CD8-positive, alpha-beta memory T cell (primary cell): ENCODE measurements around the gene ITGA7. TPM values are rescaled to one million over a fixed set of nuclear protein-coding genes. Genes with fewer than 3 reads are reported as not detected.

Experiments used
- CTCF ChIA-PET: fragments of 350-600 bp; sonication (Branson Sonifier 250); formaldehyde crosslinking; loops from one replicate; lab custom pipeline; 2021; ENCODE audit warnings: antibody characterized with exemption; lab: Charles Lee
- POLR2A ChIA-PET: fragments of 350-600 bp; sonication (Branson Sonifier 250); formaldehyde crosslinking; loops from one replicate; lab custom pipeline; 2021; ENCODE audit warnings: antibody characterized with exemption; lab: Charles Lee
- DNase-seq, 5 donors: peaks; one replicate each; pipeline versions ENCODE4 v3.0.0 to v3.0.0-alpha.2; 2020 to 2022; ENCODE audit warnings: mixed read lengths in 1 of 5
- H3K27ac ChIP-seq: one replicate; pipeline ENCODE4 v1.7.0; 2013; ENCODE audit warnings: low read depth, mild to moderate bottlenecking, low read length, moderate library complexity
- H3K27me3 ChIP-seq: 2 replicates; pipeline ENCODE4 v1.7.0; 2013; ENCODE audit warnings: low read length, mild to moderate bottlenecking; ENCODE audit not compliant: insufficient read depth, poor library complexity, severe bottlenecking
- H3K36me3 ChIP-seq: 2 replicates; pipeline ENCODE4 v1.7.0; 2013; ENCODE audit warnings: mild to moderate bottlenecking, low read length, moderate library complexity; ENCODE audit not compliant: insufficient read depth
- H3K4me1 ChIP-seq: 2 replicates; pipeline ENCODE4 v1.7.0; 2013; ENCODE audit warnings: mild to moderate bottlenecking, low read length, moderate library complexity; ENCODE audit not compliant: insufficient read depth
- H3K4me3 ChIP-seq: 2 replicates; pipeline ENCODE4 v1.7.0; 2013; ENCODE audit warnings: mild to moderate bottlenecking, low read length
- H3K9me3 ChIP-seq: 2 replicates; pipeline ENCODE4 v1.7.0; 2013; ENCODE audit warnings: mild to moderate bottlenecking, low read length
- H3K27ac Mint-ChIP-seq, 8 donors: one replicate each; pipeline ENCODE4 v1.8.0; 2020 to 2021; ENCODE audit warnings: mixed read lengths in 8 of 8, mild to moderate bottlenecking in 6 of 8, inconsistent platforms in 3 of 8, moderate library complexity in 3 of 8
- H3K27me3 Mint-ChIP-seq, 2 donors: one replicate each; pipeline ENCODE4 v1.8.0; 2020 to 2021; ENCODE audit warnings: mixed read lengths in 2 of 2, mild to moderate bottlenecking in 1 of 2, moderate library complexity in 1 of 2
- H3K36me3 Mint-ChIP-seq, 3 donors: one replicate each; pipeline ENCODE4 v1.8.0; 2020 to 2021; ENCODE audit warnings: mixed read lengths in 3 of 3, inconsistent platforms in 1 of 3, mild to moderate bottlenecking in 1 of 3
- H3K4me1 Mint-ChIP-seq, 3 donors: one replicate each; pipeline ENCODE4 v1.8.0; 2020 to 2021; ENCODE audit warnings: mixed read lengths in 3 of 3, inconsistent platforms in 1 of 3, mild to moderate bottlenecking in 1 of 3
- H3K4me3 Mint-ChIP-seq, 7 donors: one replicate each; pipeline ENCODE4 v1.8.0; 2020 to 2021; ENCODE audit warnings: mixed read lengths in 7 of 7, mild to moderate bottlenecking in 6 of 7, moderate library complexity in 4 of 7, inconsistent platforms in 2 of 7
- H3K9me3 Mint-ChIP-seq, 5 donors: one replicate each; pipeline ENCODE4 v1.8.0; 2020 to 2022; ENCODE audit warnings: mixed read lengths in 5 of 5, mild to moderate bottlenecking in 3 of 5, moderate library complexity in 2 of 5, inconsistent platforms in 1 of 5
- polyA plus RNA-seq: library from polyadenylated mRNA; unstranded; fragments of 300-500 nt; fragmentation: Illumina TruSeq; gene quantifications from one replicate; pipeline ENCODE4 v1.2.3, GENCODE V29; 2021
- total RNA-seq, 2 experiments: library from RNA; stranded (reverse); gene quantifications; one replicate each; pipeline ENCODE4 v1.2.3, GENCODE V29; 2021

Gene ITGA7
- total and polyA plus RNA-seq, 3 experiments from 2014 or later, result 0.36 to 3.1 (median 2.7) TPM

- Histone ChIP-seq H3K9me3 (no peaks in the 10 kb centered on the region), H3K27me3 (no peaks in the 10 kb centered on the region), H3K36me3 (no peaks in the 10 kb centered on the region), H3K4me1 (peaks cover 34% of the 10 kb centered on the region), H3K4me3 (no peak overlapping the region), H3K27ac (peak overlapping the region; percentile 83)
- peaks cover 0 to 39% (median 6%) of the 10 kb centered on the region in 3 donors for H3K36me3 Mint-ChIP-seq
- peaks cover 37 to 46% (median 40%) of the 10 kb centered on the region in 3 donors for H3K4me1 Mint-ChIP-seq
- ChIA-PET CTCF (interaction anchor here (0.9 to 1.3 kb wide), 2 partner anchors 10 to 11 kb away, joined by 3 read pairs; no protein-coding TSS in a partner anchor), POLR2A (no interaction called here)
- DNase-seq, result no peak
- H3K27ac Mint-ChIP-seq, result peak overlapping the region; percentile 58 to 93 (median 88)
- H3K9me3 Mint-ChIP-seq, result no peaks in the 10 kb centered on the region
- no peaks in the 10 kb centered on the region for H3K27me3 Mint-ChIP-seq
- peak overlapping the region; percentile 66 to 95 (median 83) for H3K4me3 Mint-ChIP-seq
These were observed 19.3 kb upstream of the ITGA7 start for GRCh38 chr12:55726971-55727370.

DNA sequence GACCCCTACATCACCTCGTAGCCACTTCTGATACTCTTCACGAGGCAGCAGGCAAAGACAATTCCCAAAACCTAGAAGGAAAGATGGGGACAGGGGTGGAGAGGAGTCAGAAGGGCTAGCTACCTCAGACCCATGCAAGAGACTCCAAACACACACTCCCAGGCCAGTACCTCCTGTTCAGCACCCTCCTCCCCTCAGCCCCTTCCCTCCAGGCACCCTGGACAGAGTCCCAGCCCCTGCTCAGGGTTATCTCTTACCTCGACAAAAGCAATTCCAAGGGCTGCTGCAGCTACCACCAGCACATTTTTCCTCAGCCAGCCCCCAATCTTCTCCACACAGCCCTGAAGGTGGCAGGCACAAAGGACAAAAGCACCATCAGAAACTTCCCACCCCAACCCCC lies 17.9 kb upstream of the ITGA7 start:
- DNase-seq, result no peak
- Histone ChIP-seq H3K4me3 (no peak overlapping the region), H3K36me3 (no peaks in the 10 kb centered on the region), H3K27ac (no peak overlapping the region), H3K27me3 (no peaks in the 10 kb centered on the region), H3K9me3 (no peaks in the 10 kb centered on the region), H3K4me1 (peaks cover 37% of the 10 kb centered on the region)
- Mint-ChIP-seq H3K9me3 (no peaks in the 10 kb centered on the region), H3K4me1 (peaks cover 35 to 55% (median 37%) of the 10 kb centered on the region in 3 donors), H3K4me3 (peak overlapping the region in 3 of 7 donors; percentile 60 to 78 (median 66)), H3K27me3 (no peaks in the 10 kb centered on the region), H3K36me3 (peaks cover 0 to 44% (median 6%) of the 10 kb centered on the region in 3 donors), H3K27ac (peak overlapping the region in 6 of 8 donors; percentile 35 to 88 (median 71))
- ChIA-PET CTCF (interaction anchor here (0.9 to 6.9 kb wide), 5 partner anchors 9 to 69 kb away, joined by 3 to 67 read pairs (median 4); partner anchors contain the start of gene BLOC1S1), POLR2A (interaction anchor here (1.0 to 1.8 kb wide), 3 partner anchors 10 to 104 kb away, joined by 3 to 4 read pairs (median 4); partner anchors contain the start of genes BLOC1S1 and DNAJC14)

GRCh38 chr12:55724940-55725309 lies 17.2 kb upstream of the ITGA7 start:
- peak overlapping the region in 1 of 7 donors; percentile 66 for H3K4me3 Mint-ChIP-seq
- CTCF ChIA-PET, result interaction anchor here (0.9 to 6.9 kb wide), 7 partner anchors 9 to 315 kb away, joined by 3 to 67 read pairs (median 4); partner anchors contain the start of genes BLOC1S1 and ITGA7
- DNase-seq, result no peak
- H3K27ac ChIP-seq, result no peak overlapping the region
- POLR2A ChIA-PET, result interaction anchor here (0.7 to 1.8 kb wide), 5 partner anchors 9 to 105 kb away, joined by 3 to 4 read pairs (median 4); partner anchors contain the start of genes BLOC1S1, DNAJC14 and ORMDL2
- no peaks in the 10 kb centered on the region for H3K36me3 ChIP-seq
- H3K27ac Mint-ChIP-seq, result peak overlapping the region in 7 of 8 donors; percentile 5 to 88 (median 59)
- H3K4me1 ChIP-seq, result peaks cover 30% of the 10 kb centered on the region
- H3K27me3 Mint-ChIP-seq, result no peaks in the 10 kb centered on the region
- H3K9me3 ChIP-seq, result no peaks in the 10 kb centered on the region
- peaks cover 29 to 55% (median 32%) of the 10 kb centered on the region in 3 donors for H3K4me1 Mint-ChIP-seq
- H3K4me3 ChIP-seq, result no peak overlapping the region
- peaks cover 0 to 47% (median 6%) of the 10 kb centered on the region in 3 donors for H3K36me3 Mint-ChIP-seq
- no peaks in the 10 kb centered on the region for H3K27me3 ChIP-seq
- H3K9me3 Mint-ChIP-seq, result no peaks in the 10 kb centered on the region

DNA sequence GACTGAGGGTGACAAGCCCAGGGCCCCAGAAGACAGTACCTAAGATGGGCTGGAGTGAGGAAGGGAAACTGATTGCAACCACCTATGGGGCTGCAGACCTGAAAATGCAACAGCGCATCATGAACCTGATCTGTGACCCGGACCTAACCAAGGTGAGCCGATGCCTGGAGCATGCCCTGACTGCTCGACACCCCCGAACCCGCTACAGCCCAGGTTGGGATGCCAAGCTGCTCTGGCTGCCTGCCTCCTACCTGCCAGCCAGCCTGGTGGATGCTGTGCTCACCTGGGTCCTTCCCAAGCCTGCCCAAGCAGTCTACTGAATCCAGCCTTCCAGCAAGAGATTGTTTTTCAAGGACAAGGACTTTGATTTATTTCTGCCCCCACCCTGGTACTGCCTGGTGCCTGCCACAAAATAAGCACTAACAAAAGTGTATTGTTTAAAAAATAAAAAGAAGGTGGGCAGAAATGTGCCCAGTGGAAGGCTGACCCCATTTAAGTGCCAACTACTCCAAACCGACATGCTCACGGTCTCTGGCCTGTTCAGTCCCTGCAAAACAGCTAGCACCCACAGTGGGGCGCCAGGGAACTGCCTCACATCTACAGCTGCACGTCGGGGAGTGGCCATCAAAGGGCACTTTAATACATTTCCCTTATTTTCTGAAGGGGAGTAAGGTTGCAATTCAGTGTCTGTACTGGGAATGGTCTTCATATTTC lies 16.7 kb upstream of the ITGA7 start:
- no peak overlapping the region for H3K27ac ChIP-seq

DNA sequence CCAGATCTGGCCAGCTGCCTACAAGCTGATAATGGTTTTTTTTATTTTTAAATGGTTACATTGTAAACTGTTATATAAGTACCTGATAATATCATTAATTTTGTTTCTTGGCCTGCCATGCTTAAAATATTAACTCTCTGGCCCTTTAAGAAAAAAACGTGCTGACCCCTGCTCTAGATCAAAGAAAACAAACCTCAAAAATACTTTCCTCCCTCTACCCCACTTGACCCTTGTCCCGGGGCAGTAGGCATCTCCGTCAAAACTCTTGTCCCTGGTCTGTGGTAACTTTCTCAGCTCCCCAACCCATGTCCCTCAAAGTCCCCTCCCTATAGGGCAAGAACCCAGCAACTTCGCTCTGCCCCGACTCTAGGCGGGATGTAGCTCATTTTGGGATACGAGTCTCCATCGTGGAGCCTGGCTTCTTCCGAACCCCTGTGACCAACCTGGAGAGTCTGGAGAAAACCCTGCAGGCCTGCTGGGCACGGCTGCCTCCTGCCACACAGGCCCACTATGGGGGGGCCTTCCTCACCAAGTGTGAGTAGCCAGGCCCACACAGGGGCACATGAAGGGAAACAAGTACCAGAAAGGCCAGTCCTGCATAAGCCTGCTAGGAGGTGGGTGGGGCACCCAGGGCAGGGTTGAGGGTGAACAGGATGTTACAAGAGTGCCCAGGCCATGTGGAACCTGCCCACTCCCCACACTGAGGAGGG lies 16.0 kb upstream of the ITGA7 start:
- H3K27me3 ChIP-seq, result no peaks in the 10 kb centered on the region
- peaks cover 23 to 61% (median 27%) of the 10 kb centered on the region in 3 donors for H3K4me1 Mint-ChIP-seq
- no peaks in the 10 kb centered on the region for H3K9me3 ChIP-seq
- peak overlapping the region in 4 of 8 donors; percentile 54 to 88 (median 70) for H3K27ac Mint-ChIP-seq
- H3K4me3 ChIP-seq, result no peak overlapping the region
- no peaks in the 10 kb centered on the region for H3K27me3 Mint-ChIP-seq
- H3K4me3 Mint-ChIP-seq, result peak overlapping the region in 1 of 7 donors; percentile 62
- ChIA-PET POLR2A (interaction anchor here (1.8 kb wide), 1 partner anchor 15 kb away, joined by 4 read pairs; no protein-coding TSS in a partner anchor), CTCF (interaction anchor here (1.3 to 6.9 kb wide), 3 partner anchors 11 to 316 kb away, joined by 3 to 67 read pairs (median 11); no protein-coding TSS in a partner anchor)
- H3K36me3 ChIP-seq, result no peaks in the 10 kb centered on the region
- DNase-seq, result no peak
- H3K9me3 Mint-ChIP-seq, result no peaks in the 10 kb centered on the region
- H3K4me1 ChIP-seq, result peaks cover 29% of the 10 kb centered on the region
- peaks cover 0 to 50% (median 6%) of the 10 kb centered on the region in 3 donors for H3K36me3 Mint-ChIP-seq
- H3K27ac ChIP-seq, result no peak overlapping the region

More for the DNA sequence above, 16.7 kb upstream of the ITGA7 start:
- no peaks in the 10 kb centered on the region for H3K9me3 Mint-ChIP-seq
- POLR2A ChIA-PET, result interaction anchor here (0.7 to 1.8 kb wide), 5 partner anchors 9 to 106 kb away, joined by 3 to 4 read pairs (median 4); partner anchors contain the start of genes BLOC1S1, DNAJC14 and ORMDL2
- H3K4me1 ChIP-seq, result peaks cover 29% of the 10 kb centered on the region
- peak overlapping the region in 1 of 7 donors; percentile 66 for H3K4me3 Mint-ChIP-seq
- CTCF ChIA-PET, result interaction anchor here (0.9 to 6.9 kb wide), 7 partner anchors 9 to 316 kb away, joined by 3 to 67 read pairs (median 4); partner anchors contain the start of genes BLOC1S1 and ITGA7
- H3K9me3 ChIP-seq, result no peaks in the 10 kb centered on the region
- peak overlapping the region in 7 of 8 donors; percentile 36 to 88 (median 59) for H3K27ac Mint-ChIP-seq
- H3K27me3 ChIP-seq, result no peaks in the 10 kb centered on the region
- peaks cover 23 to 55% (median 27%) of the 10 kb centered on the region in 3 donors for H3K4me1 Mint-ChIP-seq
- no peaks in the 10 kb centered on the region for H3K36me3 ChIP-seq
- H3K27me3 Mint-ChIP-seq, result no peaks in the 10 kb centered on the region
- no peak overlapping the region for H3K4me3 ChIP-seq
- H3K36me3 Mint-ChIP-seq, result peaks cover 0 to 47% (median 6%) of the 10 kb centered on the region in 3 donors
- DNase-seq, result peak; percentile 42 to 77 (median 54)

DNA sequence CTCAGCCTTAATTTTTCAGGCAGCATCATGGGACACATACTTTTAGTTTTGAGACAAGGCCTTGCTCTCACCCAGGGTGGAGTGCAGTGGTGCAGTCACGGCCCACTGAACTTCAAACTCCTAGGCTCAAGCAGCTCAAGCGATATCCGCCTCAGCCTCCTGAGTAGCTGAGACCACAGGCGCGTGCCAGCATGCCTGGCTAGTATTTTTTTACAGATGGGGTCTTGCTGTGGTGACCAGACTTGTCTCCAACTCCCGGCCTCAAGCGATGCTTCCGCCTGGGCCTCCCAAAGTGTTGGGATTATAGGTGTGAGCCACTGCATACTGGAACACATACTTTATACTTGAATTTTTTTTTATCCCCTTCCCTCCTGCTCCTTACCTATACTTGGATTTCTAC lies 15.2 kb upstream of the ITGA7 start:
- peaks cover 0 to 54% (median 6%) of the 10 kb centered on the region in 3 donors for H3K36me3 Mint-ChIP-seq
- peaks cover 26% of the 10 kb centered on the region for H3K4me1 ChIP-seq

DNA sequence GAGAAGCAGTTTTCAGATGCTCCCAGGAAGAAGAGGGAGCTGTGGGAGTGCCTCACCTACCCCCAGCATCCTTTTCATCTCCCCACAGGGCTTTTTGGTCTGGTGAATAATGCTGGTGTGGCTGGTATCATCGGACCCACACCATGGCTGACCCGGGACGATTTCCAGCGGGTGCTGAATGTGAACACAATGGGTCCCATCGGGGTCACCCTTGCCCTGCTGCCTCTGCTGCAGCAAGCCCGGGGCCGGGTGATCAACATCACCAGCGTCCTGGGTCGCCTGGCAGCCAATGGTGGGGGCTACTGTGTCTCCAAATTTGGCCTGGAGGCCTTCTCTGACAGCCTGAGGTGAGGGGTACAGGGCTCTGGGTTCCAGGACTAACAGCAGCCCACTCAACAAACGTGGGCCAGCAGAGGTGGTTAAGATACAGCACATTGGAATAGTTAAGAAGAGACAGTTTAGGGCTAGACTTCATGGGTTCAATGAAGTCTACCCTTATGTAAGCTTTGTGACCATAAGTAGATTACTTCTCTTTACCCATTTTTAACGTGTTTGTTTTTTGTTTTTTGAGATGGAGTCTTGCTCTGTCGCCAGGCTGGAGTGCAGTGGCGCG lies 14.0 kb upstream of the ITGA7 start:
- Mint-ChIP-seq H3K27me3 (no peaks in the 10 kb centered on the region), H3K27ac (peak overlapping the region in 1 of 8 donors; percentile 74), H3K9me3 (no peaks in the 10 kb centered on the region), H3K4me3 (no peak overlapping the region), H3K4me1 (peaks cover 27 to 66% (median 32%) of the 10 kb centered on the region in 3 donors), H3K36me3 (peaks cover 0 to 47% (median 6%) of the 10 kb centered on the region in 3 donors)
- Histone ChIP-seq H3K27ac (no peak overlapping the region), H3K4me3 (no peak overlapping the region), H3K36me3 (no peaks in the 10 kb centered on the region), H3K27me3 (no peaks in the 10 kb centered on the region), H3K4me1 (peaks cover 21% of the 10 kb centered on the region), H3K9me3 (no peaks in the 10 kb centered on the region)
- ChIA-PET POLR2A (no interaction called here), CTCF (interaction anchor here (3.4 to 6.9 kb wide), 2 partner anchors 8 to 16 kb away, joined by 20 to 67 read pairs; partner anchors contain the start of gene CD63)
- peak in 1 of 5 donors; percentile 45 for DNase-seq

More for the DNA sequence above, 15.2 kb upstream of the ITGA7 start:
- no peak overlapping the region for H3K4me3 ChIP-seq
- ChIA-PET CTCF (interaction anchor here (6.9 kb wide), 1 partner anchor 15 kb away, joined by 67 read pairs; no protein-coding TSS in a partner anchor), POLR2A (interaction anchor here (0.5 kb wide), 1 partner anchor 8 kb away, joined by 8 read pairs; no protein-coding TSS in a partner anchor)
- H3K9me3 ChIP-seq, result no peaks in the 10 kb centered on the region
- H3K9me3 Mint-ChIP-seq, result no peaks in the 10 kb centered on the region
- H3K4me3 Mint-ChIP-seq, result no peak overlapping the region
- H3K36me3 ChIP-seq, result no peaks in the 10 kb centered on the region
- no peaks in the 10 kb centered on the region for H3K27me3 Mint-ChIP-seq
- peak in 1 of 5 donors; percentile 26 for DNase-seq
- peaks cover 27 to 66% (median 30%) of the 10 kb centered on the region in 3 donors for H3K4me1 Mint-ChIP-seq
- H3K27ac Mint-ChIP-seq, result peak overlapping the region in 1 of 8 donors; percentile 88
- no peak overlapping the region for H3K27ac ChIP-seq
- no peaks in the 10 kb centered on the region for H3K27me3 ChIP-seq
